Stimulated activated CD8-positive, alpha-beta memory T cell treated with anti-CD3 and anti-CD28 coated beads, Interleukin-7, amount 100 ng/mL, for 48 hours (primary cell): ENCODE results near the gene KCNE3.

Experiments
- DNase-seq, 2 donors: peaks; one replicate each; pipeline ENCODE4 v3.0.0-alpha.2; 2020; ENCODE audit warnings: low read depth in 1 of 2; ENCODE audit errors: extremely low read depth in 1 of 2

The KCNE3 gene

DNA sequence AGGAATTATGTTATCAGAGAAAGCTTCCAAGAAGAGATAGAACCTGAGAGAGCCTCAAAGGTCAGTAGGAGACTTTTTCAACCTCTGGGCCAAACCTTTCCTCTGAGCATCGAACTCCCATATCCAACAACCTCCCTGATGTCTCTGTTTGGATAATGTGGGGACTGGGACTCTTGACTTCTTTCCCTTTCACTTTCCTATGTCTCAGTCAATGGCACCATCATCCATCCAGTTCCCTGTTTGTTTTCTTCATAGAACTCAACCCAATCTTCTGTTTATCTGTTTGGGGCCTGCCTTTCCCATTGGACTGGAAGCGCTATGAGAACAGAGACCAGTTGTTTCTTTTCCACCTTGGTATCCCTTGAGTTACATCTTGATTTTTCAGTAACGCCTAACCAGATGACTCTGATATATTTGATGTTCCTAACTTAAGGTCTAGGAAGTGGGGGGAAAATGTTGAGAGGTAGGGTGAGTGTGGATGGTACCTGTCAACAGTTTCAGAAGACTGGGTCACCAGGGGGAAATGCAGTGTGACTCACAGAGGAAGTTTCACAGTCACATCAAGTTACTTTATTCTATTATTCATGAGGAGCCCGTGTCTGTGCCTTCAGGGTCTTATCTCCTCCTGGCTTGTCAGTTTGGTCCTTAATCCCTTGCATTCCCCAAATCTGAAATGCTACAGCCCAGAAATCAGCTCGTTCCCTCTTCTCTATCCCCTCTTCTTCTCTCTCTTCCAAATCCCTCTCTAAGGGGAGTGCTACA lies 4.5 kb upstream of the KCNE3 start:
- no peak for DNase-seq

DNA sequence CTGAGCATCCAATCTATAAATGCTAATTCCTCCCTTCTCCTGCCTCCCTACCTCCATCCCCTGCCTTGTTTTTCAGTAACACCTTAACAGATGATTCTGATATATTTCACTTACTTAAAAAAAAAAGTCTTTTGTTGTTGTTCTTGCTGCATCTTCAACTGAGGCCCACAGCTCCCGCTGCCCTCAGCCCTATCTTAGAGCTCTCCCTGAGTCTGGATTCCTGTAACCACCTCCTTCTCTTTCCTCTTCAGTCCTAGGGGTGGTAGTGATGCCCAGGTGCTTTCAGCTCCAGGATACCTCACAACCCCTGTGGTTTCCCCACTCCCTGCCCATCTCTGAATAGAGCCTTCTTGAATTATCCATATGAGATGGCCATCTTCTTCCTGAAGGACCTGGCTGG lies 3.7 kb upstream of the KCNE3 start:
- DNase-seq = no peak

DNA sequence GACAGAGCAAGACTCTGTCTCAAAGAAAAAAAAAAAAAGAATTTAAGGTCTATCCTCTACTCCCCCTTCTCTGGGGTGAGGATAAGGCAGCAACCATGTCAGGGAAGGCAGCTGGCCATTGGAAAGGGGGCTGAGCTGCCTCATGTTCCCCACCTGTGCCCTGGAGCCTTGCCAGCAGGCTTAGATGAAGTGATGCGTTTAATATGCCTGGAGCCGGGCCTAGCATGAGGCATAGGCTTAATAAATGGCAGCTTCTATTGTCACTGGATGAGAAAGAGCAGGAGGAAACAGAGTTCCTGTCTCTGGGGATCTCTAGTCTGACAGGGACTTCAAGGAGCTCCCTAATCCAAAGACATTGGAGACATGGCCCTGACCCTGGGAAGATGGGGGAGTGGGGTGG lies 3.2 kb upstream of the KCNE3 start:
- DNase-seq = no peak

DNA sequence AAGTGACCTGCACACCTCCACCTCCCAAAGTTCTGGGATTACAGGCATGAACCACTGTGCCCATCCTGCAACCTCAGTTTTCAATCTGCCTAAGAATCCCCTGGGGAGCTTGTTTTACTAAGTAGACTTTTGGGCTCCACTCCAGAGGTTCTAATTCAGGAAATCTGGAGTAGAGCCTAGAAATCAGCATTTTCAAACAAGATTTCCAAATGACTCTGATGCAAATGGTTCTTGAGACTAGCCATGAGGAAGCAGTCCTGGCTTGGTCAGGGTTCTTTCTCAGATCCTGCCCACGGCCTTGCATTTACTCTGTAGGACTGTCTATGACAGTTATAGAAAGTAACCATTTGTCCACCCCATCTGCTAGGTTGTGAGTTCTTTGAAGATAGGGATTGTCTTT lies 1.6 kb upstream of the KCNE3 start:
- no peak for DNase-seq

DNA sequence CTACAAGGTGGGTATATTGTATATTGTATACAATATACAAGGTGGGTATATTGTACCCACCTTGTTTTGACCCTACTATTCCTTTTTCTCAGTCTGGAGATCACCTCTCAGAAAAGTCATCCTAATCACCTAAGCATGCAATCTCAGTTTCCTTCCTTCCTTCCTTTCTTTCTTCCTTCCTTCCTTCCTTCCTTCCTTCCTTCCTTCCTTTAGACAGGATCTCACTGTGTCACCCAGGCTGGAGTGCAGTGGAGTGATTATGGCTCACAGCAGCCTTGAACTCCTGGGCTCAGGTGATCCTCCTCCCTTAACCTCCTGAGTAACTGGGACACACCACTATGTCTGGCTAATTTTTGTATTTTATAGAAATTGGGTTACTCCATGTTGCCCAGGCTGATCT lies 1.2 kb upstream of the KCNE3 start:
- no peak for DNase-seq

DNA sequence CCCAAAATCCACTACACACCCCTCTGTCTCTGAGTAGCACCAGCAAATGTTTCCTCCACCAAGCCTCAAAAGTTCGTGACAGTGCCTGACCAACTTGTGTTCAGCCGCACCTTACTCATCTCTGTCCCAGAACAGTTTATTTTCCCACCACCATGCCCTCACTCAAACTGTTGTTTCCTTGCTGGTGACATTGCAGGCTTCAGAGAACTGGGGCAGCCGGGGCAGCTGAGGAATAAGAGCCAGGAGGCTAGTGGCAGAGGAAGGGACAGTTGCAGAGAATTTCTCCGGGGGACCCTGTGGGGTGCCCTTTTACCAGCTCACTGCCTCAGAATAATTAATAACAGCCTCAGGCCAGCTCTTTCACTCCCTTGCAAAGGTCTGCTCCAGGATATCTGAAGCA lies 709 bp upstream of the KCNE3 start:
- DNase-seq = no peak

DNA sequence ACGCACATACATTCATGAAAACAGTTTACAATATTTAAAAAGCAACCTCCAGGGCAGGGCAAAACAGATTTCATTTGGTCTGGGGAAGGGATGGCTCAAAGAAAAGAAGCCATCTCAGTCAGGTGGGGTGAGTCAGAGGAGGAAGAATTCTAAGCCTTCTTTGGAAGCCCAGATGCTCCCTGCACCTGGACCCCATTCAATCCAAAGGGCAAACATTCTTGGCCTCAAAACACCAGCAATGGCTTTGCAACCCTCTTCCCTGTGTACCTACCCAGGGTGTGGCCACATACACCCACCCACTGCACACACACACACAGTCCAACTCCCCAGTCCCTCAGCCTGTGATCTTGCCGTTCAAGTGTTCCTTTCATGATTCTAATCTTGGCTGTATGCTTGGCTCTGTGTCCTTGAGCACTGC lies 2.0 kb downstream of the KCNE3 start:
- DNase-seq = no peak

DNA sequence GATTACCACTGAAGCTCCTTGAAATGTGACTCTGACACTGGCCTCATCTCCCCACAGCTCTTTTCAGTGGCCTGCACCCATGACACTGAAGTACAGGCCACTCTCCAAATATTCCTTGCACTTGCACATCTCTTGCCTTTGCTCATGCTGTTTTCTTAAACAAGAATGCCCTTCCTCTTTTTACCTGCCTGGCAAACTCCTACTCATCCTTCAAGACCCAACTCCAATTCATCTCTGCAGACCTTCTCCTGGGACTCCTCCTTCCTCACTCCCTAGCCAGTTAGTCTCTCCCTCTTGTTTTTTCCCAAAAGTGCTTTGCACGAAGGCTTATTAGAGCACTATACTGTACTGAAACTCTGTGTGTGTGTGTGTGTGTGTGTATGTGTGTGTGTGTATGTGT lies 2.6 kb downstream of the KCNE3 start:
- no peak for DNase-seq

DNA sequence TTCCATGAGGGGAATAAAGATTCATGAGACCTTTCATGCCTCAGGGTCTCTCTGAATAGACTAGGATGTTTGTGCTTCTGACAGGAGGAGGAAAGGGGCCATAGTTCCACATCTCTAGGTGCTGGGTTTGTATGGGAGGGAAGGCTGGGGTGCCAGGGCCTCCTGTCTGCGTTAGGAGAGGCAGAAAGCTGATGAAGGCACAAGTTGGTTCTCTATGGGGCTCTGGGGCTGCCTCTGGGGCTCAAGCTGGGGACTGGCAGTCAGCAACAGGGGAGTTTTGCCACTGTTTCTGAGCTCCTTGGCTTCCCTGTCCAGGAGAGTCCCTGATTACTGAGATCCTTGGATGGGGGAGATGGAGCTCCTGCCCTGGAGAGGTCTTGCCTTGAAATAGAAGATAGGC lies 4.1 kb downstream of the KCNE3 start:
- DNase-seq = no peak

DNA sequence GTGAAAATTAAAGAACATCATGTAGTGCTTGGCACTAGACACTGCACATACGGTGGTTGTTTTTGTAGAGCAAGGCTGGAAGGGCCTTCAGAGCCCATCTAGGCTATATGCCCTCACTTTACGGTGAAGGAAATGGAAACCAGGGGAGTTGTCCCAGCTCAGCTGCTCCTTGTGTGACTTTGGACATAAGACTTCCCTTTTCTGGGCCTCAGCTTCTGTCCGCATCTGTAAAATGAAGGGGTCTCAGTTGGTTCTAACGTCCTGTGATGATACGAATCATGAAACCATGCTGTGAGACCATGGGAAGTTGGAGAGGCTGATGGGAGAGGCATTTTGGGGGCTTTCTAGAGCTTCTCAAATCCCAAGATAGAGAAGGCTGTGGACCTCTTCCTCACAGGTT lies 4.7 kb downstream of the KCNE3 start:
- no peak for DNase-seq

DNA sequence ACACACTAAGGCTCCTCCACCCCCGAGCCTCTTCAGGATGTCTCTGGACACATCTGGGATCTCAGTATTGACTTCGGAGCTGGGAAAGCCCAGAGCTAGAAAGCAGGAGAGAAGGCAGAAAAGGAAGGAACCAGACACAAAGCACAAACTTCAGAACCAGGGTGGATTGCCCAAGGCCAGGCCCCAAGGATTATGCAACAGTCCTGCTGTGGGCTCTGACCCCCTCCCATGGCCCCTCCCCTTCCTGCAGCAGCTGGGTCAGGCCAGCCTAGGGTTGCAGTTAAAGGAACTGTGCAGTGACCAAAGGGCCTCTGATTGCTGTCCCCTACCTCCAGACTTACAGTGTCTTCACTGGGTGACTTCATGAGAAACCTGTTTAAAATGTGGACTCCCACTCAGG lies 5.3 kb downstream of the KCNE3 start:
- no peak for DNase-seq

DNA sequence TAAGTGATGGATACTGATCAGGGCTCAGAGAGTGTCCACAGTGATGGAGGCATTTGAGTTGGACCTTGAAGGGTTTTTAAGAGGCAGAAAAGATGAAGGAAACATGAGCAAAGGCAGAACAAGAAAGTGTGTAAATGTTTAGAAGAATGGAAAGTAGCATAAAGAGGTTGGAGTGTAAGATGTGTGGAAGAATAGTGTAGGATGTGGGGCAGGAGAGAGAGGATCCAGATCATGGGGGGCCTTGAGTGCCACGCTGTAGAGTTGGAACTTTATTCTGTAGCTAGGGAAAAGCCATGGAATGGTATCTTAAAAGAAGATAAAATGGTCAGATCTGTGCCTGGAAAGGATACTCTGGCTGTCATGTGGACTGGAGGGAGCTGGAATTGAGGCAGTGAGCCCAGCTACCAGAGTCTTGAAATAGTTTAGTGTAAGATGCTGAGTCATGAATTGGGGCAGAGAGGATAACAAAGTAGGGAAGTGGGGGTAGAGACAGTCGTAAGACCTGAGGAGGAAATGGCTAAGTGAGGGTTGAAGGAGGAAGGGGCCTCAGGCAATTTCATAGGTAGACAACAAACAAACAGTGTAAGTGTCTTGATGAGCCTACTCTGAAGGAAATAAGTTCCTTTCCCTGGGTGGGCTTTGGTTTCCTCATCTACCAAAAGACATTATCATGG lies 6.7 kb downstream of the KCNE3 start:
- no peak for DNase-seq

DNA sequence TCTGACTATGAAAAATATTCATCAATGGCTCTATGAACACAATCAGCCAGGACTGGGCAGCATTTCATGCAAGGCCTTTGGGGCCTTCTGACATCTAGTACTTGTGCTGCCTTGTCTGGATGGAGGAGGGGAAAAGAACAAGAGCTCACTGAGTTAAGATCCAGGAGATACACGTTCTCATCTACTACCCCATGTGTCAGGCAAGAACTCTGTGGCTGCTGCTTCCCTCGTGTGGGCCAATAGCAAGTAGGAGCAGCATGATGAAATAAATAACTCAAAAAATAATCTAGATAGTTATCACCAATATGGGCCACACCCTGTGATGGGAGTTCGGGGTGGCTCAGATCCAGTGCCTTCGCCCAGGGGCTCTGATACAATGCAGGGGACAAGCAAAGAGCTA lies 7.3 kb downstream of the KCNE3 start:
- no peak for DNase-seq

DNA sequence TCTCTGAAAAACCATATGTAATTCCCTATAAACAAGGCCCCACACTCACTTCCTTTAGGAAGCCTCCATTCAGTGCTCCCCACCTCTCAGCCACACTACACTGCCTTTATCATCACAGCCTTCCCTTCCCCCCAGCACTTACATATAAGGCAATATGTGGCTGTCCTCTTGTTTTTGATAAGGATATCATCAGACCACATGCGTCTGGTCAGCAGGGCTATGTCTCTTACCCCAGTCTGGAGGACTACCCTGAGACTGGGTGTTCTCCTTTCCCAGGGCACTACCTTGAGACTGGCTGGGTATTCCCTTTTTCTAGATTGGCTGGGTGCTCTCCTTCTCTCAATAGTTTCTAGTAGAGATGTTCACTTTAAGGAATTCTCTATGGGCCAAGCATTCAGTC lies 7.8 kb downstream of the KCNE3 start:
- DNase-seq = no peak

DNA sequence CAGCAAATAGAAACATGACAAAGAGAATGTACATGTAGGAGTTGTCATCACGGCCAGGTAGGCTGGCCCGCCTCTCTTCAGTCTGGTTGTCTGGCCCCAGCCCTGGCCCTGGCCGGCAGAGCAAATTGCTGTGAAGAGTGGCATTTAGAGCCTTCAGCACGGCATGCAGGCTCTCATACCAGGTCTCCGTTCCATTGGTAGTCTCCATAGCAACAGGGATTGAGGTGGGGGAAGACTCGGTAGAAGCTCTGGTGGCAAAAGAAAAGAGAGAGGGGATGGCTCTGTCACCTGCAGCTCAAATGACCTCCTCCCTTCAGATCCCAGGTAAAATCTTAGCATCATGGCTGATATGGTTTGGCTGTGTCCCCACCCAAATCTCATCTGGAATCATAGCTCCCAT lies 10.0 kb downstream of the KCNE3 start:
- no peak for DNase-seq

DNA sequence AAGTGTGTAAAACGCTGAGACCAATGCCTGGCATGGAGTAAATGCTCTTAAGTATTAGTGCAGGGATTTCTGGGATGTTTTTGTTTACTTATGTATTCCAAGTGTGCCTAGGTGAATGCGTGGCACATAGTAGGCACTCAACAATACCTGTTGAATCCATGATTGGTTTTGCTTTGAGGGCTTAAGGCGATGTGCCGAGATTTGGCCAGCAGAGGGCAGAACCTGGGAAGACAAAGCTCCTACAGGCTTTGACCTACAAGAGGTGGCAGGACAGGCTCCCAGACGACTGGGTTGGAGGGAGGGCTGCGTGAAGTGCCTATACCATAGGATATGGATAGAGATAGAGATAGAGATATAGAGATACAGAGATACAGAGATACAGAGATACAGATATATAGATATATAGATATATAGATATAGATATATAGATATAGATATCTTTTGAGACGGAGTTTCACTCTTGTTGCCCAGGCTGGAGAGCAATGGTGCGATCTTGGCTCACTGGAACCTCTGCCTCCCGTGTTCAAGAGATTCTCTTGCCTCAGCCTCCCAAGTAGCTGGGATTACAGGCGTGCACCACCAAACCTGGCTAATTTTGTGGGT lies 13.9 kb downstream of the KCNE3 start:
- peak; percentile 21 to 38 for DNase-seq

DNA sequence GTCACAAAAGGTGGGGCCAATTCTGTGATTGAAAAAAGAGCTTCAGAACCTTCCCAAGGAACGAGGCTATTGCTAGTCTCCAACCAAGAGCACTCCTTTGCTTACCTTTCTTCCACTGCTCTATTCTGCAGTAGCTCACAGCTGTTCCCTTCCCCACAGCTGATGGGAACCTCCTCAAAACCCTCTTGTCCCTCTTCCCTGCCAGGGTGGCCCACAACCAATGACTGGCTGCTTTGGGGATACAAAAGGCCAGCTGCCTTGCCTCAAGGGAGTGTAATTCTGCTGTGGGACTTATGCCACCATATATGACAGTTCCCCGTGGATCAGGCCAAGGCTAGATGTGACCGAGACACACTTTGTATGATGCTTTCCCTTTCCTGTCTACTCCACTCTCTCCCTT lies 15.0 kb downstream of the KCNE3 start:
- DNase-seq = no peak

DNA sequence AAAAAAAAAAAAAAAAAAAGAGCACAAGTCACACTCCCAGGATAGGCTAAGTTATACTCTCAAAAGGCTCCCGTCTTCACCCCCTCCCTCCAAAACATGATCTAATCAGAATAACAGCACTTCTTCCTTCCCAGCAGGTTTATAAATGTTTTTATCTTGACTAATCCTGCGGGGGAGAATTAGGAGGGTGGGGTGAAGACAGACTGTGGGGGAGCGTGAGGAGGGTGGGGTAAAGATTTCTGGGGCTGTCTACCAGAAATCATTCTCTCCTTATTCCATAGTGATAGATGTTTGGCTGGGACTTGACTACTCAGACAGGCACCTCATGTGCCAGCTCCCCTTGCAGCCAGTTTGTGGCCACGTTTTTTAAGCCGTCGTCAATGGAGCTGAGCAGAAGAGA lies 17.0 kb downstream of the KCNE3 start:
- DNase-seq = no peak

DNA sequence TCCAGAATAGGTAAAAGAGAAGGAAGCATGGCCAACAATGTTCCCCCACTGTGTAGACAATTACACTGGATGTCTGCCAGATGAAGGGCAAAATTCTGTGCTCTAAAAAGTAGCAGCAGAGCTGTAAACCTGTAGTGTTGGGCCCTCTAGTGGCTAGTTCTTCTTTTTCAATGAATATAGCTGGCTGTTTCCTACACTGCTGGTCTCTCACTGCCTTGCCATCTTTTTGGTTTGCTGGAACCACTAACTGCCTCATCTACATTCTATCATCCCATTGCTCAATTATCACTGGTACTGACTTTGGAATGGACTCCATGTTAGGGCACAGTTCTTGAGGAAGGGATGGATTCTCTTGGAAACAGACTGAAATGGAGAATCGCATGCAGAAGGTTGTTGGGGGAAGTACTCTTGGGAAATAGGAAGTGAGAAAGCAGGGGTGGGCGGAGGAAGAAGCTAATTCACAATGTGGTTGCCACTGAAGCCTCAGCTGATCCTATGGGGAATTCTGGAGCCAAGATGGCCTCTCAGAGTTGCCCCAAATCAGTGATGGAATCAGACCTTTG lies 17.9 kb downstream of the KCNE3 start:
- DNase-seq = no peak

DNA sequence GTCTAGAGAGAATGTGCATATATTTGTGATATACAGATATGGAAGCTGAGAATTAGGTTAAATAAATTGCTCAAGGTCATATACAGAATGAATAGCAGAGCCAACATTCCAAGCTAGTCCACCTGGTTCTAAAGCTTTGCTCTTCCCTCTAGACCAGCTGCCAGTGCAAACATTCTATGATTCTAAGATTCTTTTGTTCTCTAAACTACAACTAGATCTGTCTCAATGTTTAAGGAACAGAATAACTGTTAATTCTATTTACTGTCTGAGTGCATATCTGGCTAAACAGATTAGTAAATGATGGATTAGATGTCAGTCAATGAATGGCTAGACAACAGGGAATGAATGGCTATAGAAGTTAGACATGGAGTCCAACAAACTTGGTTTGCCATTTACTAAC lies 19.6 kb downstream of the KCNE3 start:
- DNase-seq = no peak

DNA sequence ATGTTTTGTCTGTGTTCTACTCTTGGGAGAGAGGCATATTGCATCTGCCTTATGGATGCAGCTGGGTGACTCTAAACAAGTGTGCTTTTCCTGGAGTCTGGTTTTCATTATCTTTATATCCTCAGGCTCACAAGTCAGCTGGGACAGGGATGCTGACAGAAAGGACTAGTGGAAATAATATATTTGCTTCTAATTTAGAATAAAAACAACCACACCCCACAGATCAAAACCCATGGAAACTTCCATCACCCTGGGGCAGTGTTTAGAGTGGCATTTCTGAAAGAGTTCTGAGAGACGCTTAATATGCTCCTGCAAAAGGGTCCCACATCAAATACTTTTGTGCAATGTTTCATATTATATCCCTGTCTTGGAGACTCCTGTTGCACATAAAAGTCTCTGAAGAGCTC lies 20.8 kb downstream of the KCNE3 start:
- DNase-seq = no peak

DNA sequence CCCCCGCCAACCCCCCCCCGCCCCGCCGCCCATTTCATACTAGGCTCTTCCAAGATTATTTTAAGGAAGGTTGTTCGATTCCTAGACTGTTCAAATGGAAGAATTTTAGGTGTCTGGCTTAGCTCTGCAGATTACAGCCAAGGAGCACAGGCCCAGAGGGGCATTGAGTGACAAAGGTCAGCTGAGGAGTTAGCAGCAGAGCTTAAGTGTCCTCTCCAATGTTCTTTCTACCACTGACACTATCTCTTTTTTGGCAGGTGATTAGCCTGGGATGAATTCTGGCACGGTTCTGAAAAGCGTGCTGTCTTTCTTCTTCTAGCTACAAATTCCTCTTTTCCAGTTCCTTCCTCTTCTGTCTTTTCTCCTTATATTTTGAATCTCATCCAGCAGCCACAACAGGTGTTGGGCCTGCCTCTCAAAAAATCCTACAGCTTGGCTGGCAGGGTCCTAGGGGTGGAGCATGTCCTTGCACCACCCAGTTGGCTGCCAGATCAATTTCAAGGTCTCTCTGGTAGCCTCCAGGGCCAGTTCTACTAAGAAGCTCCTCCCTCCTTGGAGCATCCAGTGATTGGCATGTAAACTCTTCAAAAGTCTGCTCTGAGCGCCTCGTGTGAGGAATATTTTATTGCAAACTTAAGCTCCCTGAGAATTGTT lies 23.0 kb downstream of the KCNE3 start:
- DNase-seq = no peak
